Measurements from ENCODE around the gene RPP25.

Gene RPP25

DNA sequence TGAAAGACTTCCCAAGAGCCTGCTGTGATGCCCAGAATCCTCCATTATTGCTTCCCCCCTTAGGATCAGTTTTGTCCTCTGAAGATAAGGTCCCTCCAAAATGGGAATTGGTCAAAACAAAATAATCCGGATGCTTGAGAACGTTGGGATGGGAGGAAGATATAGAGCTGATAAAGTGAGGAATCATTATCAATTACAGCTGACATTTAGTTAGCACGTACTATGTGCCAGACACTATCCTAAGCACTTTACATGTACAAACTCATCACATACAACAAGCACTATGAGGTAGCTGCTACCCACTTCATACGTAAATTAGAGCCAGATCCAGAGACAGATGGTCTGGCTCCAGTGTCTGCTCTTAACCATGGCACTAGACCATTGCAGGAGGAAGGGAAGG is 6.6 kb upstream of the RPP25 start:
- Histone ChIP-seq H3K4me2 (ENCODE audit: insufficient read depth, low read length, poor library complexity, severe bottlenecking) (no peak overlapping the region), H2BK120ac (ENCODE audit: low read depth, low read length) (no peak overlapping the region), H3K79me1 (ENCODE audit: low read depth, low read length) (no peaks in the 10 kb centered on the region), H3K27me3 (ENCODE audit: control insufficient read depth in 3 of 3, insufficient read depth in 3 of 3, low read depth in 1 of 3, low read length in 3 of 3) (peaks cover 9 to 47% (median 26%) of the 10 kb centered on the region in 3 experiments), H3K18ac (ENCODE audit: low read length) (no peak overlapping the region), H4K91ac (ENCODE audit: low read depth, low read length, poor library complexity) (no peak overlapping the region), H2AFZ (ENCODE audit: low read length) (no peak overlapping the region), H3K4ac (ENCODE audit: low read length) (no peak overlapping the region), H3K36me3 (replicated peaks in 1 of 2; ENCODE audit: control insufficient read depth in 2 of 2, insufficient read depth in 2 of 2, low read length in 2 of 2) (no peaks in the 10 kb centered on the region), H2BK15ac (ENCODE audit: low read length) (no peak overlapping the region), H3K9me3 (replicated peaks in 1 of 2; ENCODE audit: control insufficient read depth in 2 of 2, insufficient read depth in 1 of 2, low read depth in 1 of 2, low read length in 2 of 2) (no peaks in the 10 kb centered on the region), H4K8ac (ENCODE audit: low read depth, low read length) (no peak overlapping the region), H3K4me1 (ENCODE audit: control insufficient read depth in 2 of 2, insufficient read depth in 1 of 2, low read depth in 1 of 2, low read length in 2 of 2) (peaks cover 5 to 9% of the 10 kb centered on the region in 2 donors), H3K23ac (ENCODE audit: low read depth, low read length, poor library complexity) (no peak overlapping the region), H2AK5ac (ENCODE audit: low read depth, low read length) (no peak overlapping the region), H2BK12ac (ENCODE audit: low read length) (no peak overlapping the region), H3K4me3 (ENCODE audit: low read length in 2 of 2) (no peak overlapping the region), H2BK5ac (ENCODE audit: low read length) (no peak overlapping the region), H3K27ac (replicated peaks; ENCODE audit: low read length) (no peak overlapping the region), H3K14ac (ENCODE audit: low read length) (no peak overlapping the region), H3K9ac (ENCODE audit: low read depth, low read length, poor library complexity) (no peak overlapping the region)
- WGBS, 2 donors (ENCODE audit: extremely low coverage in 2 of 2, insufficient read length in 2 of 2, insufficient replicate concordance in 1 of 2), result no CpG with 5 or more reads among the region's 4 CpGs
- no peak for DNase-seq (ENCODE audit: low spot score)

DNA sequence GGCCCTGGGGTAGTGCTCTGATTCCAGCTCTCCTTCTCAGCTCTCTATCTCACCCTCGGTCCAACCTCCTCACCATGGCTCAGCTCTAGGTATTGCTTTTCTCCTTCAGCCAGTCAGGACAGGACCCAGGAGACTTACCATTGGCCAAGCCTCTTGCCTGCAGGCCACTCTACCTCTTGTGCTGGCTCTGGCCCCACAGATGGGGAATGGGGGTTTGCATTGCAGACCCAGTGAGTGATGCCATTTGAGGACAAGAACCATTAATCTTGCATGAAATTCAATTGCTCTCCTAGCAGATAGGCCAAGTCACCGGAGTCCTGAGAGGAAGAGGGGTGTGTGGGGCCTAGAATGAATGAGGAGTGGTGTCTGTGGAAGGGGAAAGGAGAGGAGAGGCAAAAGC is 6.1 kb upstream of the RPP25 start:
- Histone ChIP-seq H3K36me3 (replicated peaks in 1 of 2; ENCODE audit: control insufficient read depth in 2 of 2, insufficient read depth in 2 of 2, low read length in 2 of 2) (no peaks in the 10 kb centered on the region), H2BK5ac (ENCODE audit: low read length) (no peak overlapping the region), H2AK5ac (ENCODE audit: low read depth, low read length) (no peak overlapping the region), H2AFZ (ENCODE audit: low read length) (no peak overlapping the region), H3K9me3 (replicated peaks in 1 of 2; ENCODE audit: control insufficient read depth in 2 of 2, insufficient read depth in 1 of 2, low read depth in 1 of 2, low read length in 2 of 2) (no peaks in the 10 kb centered on the region), H3K4me2 (ENCODE audit: insufficient read depth, low read length, poor library complexity, severe bottlenecking) (no peak overlapping the region), H3K23ac (ENCODE audit: low read depth, low read length, poor library complexity) (no peak overlapping the region), H2BK12ac (ENCODE audit: low read length) (no peak overlapping the region), H3K18ac (ENCODE audit: low read length) (no peak overlapping the region), H3K79me1 (ENCODE audit: low read depth, low read length) (no peaks in the 10 kb centered on the region), H4K8ac (ENCODE audit: low read depth, low read length) (no peak overlapping the region), H2BK120ac (ENCODE audit: low read depth, low read length) (no peak overlapping the region), H3K4me1 (ENCODE audit: control insufficient read depth in 2 of 2, insufficient read depth in 1 of 2, low read depth in 1 of 2, low read length in 2 of 2) (peaks cover 6 to 12% of the 10 kb centered on the region in 2 donors), H2BK15ac (ENCODE audit: low read length) (no peak overlapping the region), H3K4me3 (ENCODE audit: low read length in 2 of 2) (no peak overlapping the region), H3K27ac (replicated peaks; ENCODE audit: low read length) (no peak overlapping the region), H4K91ac (ENCODE audit: low read depth, low read length, poor library complexity) (no peak overlapping the region), H3K4ac (ENCODE audit: low read length) (no peak overlapping the region), H3K14ac (ENCODE audit: low read length) (no peak overlapping the region), H3K27me3 (ENCODE audit: control insufficient read depth in 3 of 3, insufficient read depth in 3 of 3, low read depth in 1 of 3, low read length in 3 of 3) (peaks cover 12 to 52% (median 32%) of the 10 kb centered on the region in 3 experiments), H3K9ac (ENCODE audit: low read depth, low read length, poor library complexity) (no peak overlapping the region)
- no peak for DNase-seq (ENCODE audit: low spot score)
- WGBS, 2 donors (ENCODE audit: extremely low coverage in 2 of 2, insufficient read length in 2 of 2, insufficient replicate concordance in 1 of 2), result no CpG with 5 or more reads among the region's 2 CpGs

DNA sequence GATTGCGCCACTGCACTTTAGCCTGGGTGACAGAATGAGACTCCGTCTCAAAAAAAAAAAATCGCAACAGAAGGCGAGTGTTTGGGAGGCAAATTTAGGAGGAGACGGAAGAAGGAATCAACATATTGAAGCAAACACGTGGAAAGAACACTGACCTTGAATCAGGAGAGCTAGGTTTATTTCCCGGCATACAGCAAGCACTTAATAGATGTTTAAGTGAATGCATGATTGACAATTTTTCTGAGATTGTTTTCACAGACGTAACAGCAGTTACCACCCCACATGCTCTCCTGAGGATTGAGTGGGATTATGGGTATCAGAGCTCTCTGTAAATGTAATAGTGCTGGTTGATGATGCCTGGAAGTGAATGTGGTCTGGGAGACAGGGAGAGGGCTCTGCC is 5.6 kb upstream of the RPP25 start:
- no peak overlapping the region for H4K91ac ChIP-seq (ENCODE audit: low read depth, low read length, poor library complexity)
- no peak overlapping the region for H4K8ac ChIP-seq (ENCODE audit: low read depth, low read length)
- no peak overlapping the region for H3K23ac ChIP-seq (ENCODE audit: low read depth, low read length, poor library complexity)
- H2AFZ ChIP-seq (ENCODE audit: low read length), result no peak overlapping the region
- no peak overlapping the region for H2BK5ac ChIP-seq (ENCODE audit: low read length)
- H3K14ac ChIP-seq (ENCODE audit: low read length), result no peak overlapping the region
- H2AK5ac ChIP-seq (ENCODE audit: low read depth, low read length), result no peak overlapping the region
- H2BK12ac ChIP-seq (ENCODE audit: low read length), result no peak overlapping the region
- H2BK120ac ChIP-seq (ENCODE audit: low read depth, low read length), result no peak overlapping the region
- no peak overlapping the region for H3K18ac ChIP-seq (ENCODE audit: low read length)
- H3K79me1 ChIP-seq (ENCODE audit: low read depth, low read length), result no peaks in the 10 kb centered on the region
- H3K9ac ChIP-seq (ENCODE audit: low read depth, low read length, poor library complexity), result no peak overlapping the region
- H3K4me3 ChIP-seq (ENCODE audit: low read length in 2 of 2), result no peak overlapping the region
- no CpG with 5 or more reads among the region's 8 CpGs for WGBS, 2 donors (ENCODE audit: extremely low coverage in 2 of 2, insufficient read length in 2 of 2, insufficient replicate concordance in 1 of 2)
- no peak overlapping the region for H3K4me2 ChIP-seq (ENCODE audit: insufficient read depth, low read length, poor library complexity, severe bottlenecking)
- peaks cover 8 to 17% of the 10 kb centered on the region in 2 donors for H3K4me1 ChIP-seq (ENCODE audit: control insufficient read depth in 2 of 2, insufficient read depth in 1 of 2, low read depth in 1 of 2, low read length in 2 of 2)
- no peaks in the 10 kb centered on the region for H3K36me3 ChIP-seq (replicated peaks in 1 of 2; ENCODE audit: control insufficient read depth in 2 of 2, insufficient read depth in 2 of 2, low read length in 2 of 2)
- DNase-seq (ENCODE audit: low spot score), result no peak
- H3K27me3 ChIP-seq (ENCODE audit: control insufficient read depth in 3 of 3, insufficient read depth in 3 of 3, low read depth in 1 of 3, low read length in 3 of 3), result peaks cover 17 to 57% (median 36%) of the 10 kb centered on the region in 3 experiments
- H2BK15ac ChIP-seq (ENCODE audit: low read length), result no peak overlapping the region
- no peak overlapping the region for H3K4ac ChIP-seq (ENCODE audit: low read length)
- H3K27ac ChIP-seq (replicated peaks; ENCODE audit: low read length), result no peak overlapping the region
- no peaks in the 10 kb centered on the region for H3K9me3 ChIP-seq (replicated peaks in 1 of 2; ENCODE audit: control insufficient read depth in 2 of 2, insufficient read depth in 1 of 2, low read depth in 1 of 2, low read length in 2 of 2)

DNA sequence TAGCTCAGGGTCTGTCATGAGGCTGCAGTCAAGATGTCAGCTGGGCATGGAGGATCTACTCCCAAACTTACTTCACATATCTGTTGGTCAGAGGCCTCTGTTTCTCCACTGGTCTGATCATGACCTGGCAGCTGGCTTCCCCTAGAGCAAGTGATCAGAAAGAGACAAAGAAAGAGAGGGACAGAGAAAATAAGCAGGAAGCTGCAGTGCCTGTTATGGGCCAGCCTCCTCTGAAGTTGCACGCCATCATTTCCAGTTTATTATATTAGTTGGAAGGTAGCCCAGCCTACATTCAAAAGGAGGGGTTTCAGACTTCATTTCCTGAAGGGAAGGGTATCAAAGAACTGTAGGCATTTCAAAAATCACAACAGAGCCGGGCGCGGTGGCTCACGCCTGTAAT is 5.0 kb upstream of the RPP25 start:
- DNase-seq (ENCODE audit: low spot score), result no peak
- Histone ChIP-seq H3K36me3 (replicated peaks in 1 of 2; ENCODE audit: control insufficient read depth in 2 of 2, insufficient read depth in 2 of 2, low read length in 2 of 2) (no peaks in the 10 kb centered on the region), H3K9me3 (replicated peaks in 1 of 2; ENCODE audit: control insufficient read depth in 2 of 2, insufficient read depth in 1 of 2, low read depth in 1 of 2, low read length in 2 of 2) (no peaks in the 10 kb centered on the region), H4K8ac (ENCODE audit: low read depth, low read length) (no peak overlapping the region), H2AFZ (ENCODE audit: low read length) (no peak overlapping the region), H2BK15ac (ENCODE audit: low read length) (no peak overlapping the region), H3K18ac (ENCODE audit: low read length) (no peak overlapping the region), H2AK5ac (ENCODE audit: low read depth, low read length) (no peak overlapping the region), H3K9ac (ENCODE audit: low read depth, low read length, poor library complexity) (no peak overlapping the region), H3K79me1 (ENCODE audit: low read depth, low read length) (no peaks in the 10 kb centered on the region), H2BK120ac (ENCODE audit: low read depth, low read length) (no peak overlapping the region), H4K91ac (ENCODE audit: low read depth, low read length, poor library complexity) (no peak overlapping the region), H3K27ac (replicated peaks; ENCODE audit: low read length) (no peak overlapping the region), H3K4ac (ENCODE audit: low read length) (no peak overlapping the region), H2BK5ac (ENCODE audit: low read length) (no peak overlapping the region), H3K14ac (ENCODE audit: low read length) (no peak overlapping the region), H3K4me1 (ENCODE audit: control insufficient read depth in 2 of 2, insufficient read depth in 1 of 2, low read depth in 1 of 2, low read length in 2 of 2) (peaks cover 10 to 19% of the 10 kb centered on the region in 2 donors), H3K23ac (ENCODE audit: low read depth, low read length, poor library complexity) (no peak overlapping the region), H3K4me2 (ENCODE audit: insufficient read depth, low read length, poor library complexity, severe bottlenecking) (no peak overlapping the region), H3K4me3 (ENCODE audit: low read length in 2 of 2) (no peak overlapping the region), H3K27me3 (ENCODE audit: control insufficient read depth in 3 of 3, insufficient read depth in 3 of 3, low read depth in 1 of 3, low read length in 3 of 3) (peaks cover 19 to 60% (median 42%) of the 10 kb centered on the region in 3 experiments), H2BK12ac (ENCODE audit: low read length) (no peak overlapping the region)
- WGBS, 2 donors (ENCODE audit: extremely low coverage in 2 of 2, insufficient read length in 2 of 2, insufficient replicate concordance in 1 of 2), result no CpG with 5 or more reads among the region's 5 CpGs
